ENCODE measurements around the gene SSC5D.

The SSC5D gene

DNA sequence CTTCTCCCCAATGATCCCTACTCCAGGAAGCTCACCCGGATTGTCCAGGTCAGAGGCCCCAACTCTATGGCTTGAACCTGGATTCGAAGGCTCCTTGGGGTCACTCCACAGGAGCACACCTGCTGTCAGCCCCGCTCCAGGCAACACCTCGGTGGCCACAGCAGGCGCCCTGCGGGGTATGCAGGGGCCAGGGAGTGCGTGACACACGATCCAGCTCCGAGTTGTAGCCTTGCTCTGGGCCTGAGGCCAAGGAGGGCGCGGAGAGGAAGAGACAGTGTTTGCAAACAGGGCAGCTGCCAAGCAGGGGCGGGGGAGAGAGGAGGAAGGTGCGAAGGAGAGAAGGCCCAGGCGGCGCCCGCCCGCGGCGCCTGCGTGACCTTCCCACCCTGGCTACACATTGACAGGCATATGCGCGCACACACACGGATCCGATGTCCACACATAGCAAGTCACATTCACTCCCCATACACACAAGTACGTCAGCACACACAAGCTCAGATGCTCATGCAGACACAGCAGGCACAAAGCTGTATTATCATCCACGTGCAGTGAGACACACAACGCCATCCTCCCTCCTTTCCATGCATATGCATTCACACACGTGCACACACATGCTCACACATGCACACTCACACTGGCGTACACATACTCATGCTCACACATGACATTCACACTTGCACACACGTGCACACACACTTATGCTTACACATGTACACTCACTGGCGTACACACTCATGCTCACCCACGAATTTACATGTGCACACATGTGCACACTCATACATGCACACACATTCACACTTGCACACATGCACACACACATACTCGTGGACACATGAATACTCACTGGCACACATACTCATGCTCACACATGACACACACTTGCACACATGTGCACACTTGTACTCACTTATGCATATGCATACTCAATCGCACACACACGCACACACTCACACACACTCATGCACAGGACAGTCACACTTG, 38.3 kb downstream of the SSC5D start (continued):
- TF ChIP-seq, protein P1, sequence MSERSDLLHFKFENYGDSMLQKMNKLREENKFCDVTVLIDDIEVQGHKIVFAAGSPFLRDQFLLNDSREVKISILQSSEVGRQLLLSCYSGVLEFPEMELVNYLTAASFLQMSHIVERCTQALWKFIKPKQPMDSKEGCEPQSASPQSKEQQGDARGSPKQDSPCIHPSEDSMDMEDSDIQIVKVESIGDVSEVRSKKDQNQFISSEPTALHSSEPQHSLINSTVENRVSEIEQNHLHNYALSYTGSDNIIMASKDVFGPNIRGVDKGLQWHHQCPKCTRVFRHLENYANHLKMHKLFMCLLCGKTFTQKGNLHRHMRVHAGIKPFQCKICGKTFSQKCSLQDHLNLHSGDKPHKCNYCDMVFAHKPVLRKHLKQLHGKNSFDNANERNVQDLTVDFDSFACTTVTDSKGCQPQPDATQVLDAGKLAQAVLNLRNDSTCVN (tag by site-specific recombination; optimal IDR thresholded peaks at IDR 0.05) = peak; percentile 31
- TF ChIP-seq, protein P2, sequence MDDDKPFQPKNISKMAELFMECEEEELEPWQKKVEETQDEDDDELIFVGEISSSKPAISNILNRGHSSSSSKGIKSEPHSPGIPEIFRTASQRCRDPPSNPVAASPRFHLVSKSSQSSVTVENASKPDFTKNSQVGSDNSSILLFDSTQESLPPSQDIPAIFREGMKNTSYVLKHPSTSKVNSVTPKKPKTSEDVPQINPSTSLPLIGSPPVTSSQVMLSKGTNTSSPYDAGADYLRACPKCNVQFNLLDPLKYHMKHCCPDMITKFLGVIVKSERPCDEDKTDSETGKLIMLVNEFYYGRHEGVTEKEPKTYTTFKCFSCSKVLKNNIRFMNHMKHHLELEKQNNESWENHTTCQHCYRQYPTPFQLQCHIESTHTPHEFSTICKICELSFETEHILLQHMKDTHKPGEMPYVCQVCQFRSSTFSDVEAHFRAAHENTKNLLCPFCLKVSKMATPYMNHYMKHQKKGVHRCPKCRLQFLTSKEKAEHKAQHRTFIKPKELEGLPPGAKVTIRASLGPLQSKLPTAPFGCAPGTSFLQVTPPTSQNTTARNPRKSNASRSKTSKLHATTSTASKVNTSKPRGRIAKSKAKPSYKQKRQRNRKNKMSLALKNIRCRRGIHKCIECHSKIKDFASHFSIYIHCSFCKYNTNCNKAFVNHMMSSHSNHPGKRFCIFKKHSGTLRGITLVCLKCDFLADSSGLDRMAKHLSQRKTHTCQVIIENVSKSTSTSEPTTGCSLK (tag by site-specific recombination; IDR thresholded peaks at IDR 0.05) = no peak
- TF ChIP-seq GLIS1 (tag by site-specific recombination; IDR thresholded peaks at IDR 0.05) (peak; percentile 72), ZFP3 (tag by site-specific recombination; IDR thresholded peaks at IDR 0.05; ENCODE audit: low read depth) (no peak), ZNF138 (tag by site-specific recombination; IDR thresholded peaks at IDR 0.05; ENCODE audit: borderline replicate concordance) (no peak), ZNF777 (tag by site-specific recombination; IDR thresholded peaks at IDR 0.05; ENCODE audit: borderline replicate concordance) (peak; percentile 25; the same call in 1 of the 2 replicates), ZBTB8A (tag by site-specific recombination; IDR thresholded peaks at IDR 0.05) (peak; percentile 53), SCRT1 (tag by site-specific recombination; IDR thresholded peaks at IDR 0.05; ENCODE audit: borderline replicate concordance) (no peak), EGR2 (tag by site-specific recombination; IDR thresholded peaks at IDR 0.05; ENCODE audit: low read depth) (peak; percentile 78), ZNF404 (tag by site-specific recombination; IDR thresholded peaks at IDR 0.05) (no peak), ZNF837 (tag by site-specific recombination; IDR thresholded peaks at IDR 0.05) (no peak), ZNF2 (tag by site-specific recombination; IDR thresholded peaks at IDR 0.05) (peak; percentile 59; the same call in 1 of the 2 replicates), ZNF391 (tag by site-specific recombination; IDR thresholded peaks at IDR 0.05; ENCODE audit: borderline replicate concordance, low read depth) (no peak), ZNF19 (tag by site-specific recombination; IDR thresholded peaks at IDR 0.05; ENCODE audit: low read depth) (no peak), ZNF16 (tag by site-specific recombination; IDR thresholded peaks at IDR 0.05; ENCODE audit: low read depth) (no peak), ZFHX2 (tag by site-specific recombination; conservative IDR thresholded peaks at IDR 0.05) (peak; percentile 72), ZNF37A (tag by site-specific recombination; IDR thresholded peaks at IDR 0.05) (no peak), ZNF423 (tag by site-specific recombination; IDR thresholded peaks at IDR 0.05) (peak; percentile 85)
- TF ChIP-seq, protein P3, sequence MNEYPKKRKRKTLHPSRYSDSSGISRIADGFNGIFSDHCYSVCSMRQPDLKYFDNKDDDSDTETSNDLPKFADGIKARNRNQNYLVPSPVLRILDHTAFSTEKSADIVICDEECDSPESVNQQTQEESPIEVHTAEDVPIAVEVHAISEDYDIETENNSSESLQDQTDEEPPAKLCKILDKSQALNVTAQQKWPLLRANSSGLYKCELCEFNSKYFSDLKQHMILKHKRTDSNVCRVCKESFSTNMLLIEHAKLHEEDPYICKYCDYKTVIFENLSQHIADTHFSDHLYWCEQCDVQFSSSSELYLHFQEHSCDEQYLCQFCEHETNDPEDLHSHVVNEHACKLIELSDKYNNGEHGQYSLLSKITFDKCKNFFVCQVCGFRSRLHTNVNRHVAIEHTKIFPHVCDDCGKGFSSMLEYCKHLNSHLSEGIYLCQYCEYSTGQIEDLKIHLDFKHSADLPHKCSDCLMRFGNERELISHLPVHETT (tag by site-specific recombination; IDR thresholded peaks at IDR 0.05) = no peak
- TF ChIP-seq, protein P4, sequence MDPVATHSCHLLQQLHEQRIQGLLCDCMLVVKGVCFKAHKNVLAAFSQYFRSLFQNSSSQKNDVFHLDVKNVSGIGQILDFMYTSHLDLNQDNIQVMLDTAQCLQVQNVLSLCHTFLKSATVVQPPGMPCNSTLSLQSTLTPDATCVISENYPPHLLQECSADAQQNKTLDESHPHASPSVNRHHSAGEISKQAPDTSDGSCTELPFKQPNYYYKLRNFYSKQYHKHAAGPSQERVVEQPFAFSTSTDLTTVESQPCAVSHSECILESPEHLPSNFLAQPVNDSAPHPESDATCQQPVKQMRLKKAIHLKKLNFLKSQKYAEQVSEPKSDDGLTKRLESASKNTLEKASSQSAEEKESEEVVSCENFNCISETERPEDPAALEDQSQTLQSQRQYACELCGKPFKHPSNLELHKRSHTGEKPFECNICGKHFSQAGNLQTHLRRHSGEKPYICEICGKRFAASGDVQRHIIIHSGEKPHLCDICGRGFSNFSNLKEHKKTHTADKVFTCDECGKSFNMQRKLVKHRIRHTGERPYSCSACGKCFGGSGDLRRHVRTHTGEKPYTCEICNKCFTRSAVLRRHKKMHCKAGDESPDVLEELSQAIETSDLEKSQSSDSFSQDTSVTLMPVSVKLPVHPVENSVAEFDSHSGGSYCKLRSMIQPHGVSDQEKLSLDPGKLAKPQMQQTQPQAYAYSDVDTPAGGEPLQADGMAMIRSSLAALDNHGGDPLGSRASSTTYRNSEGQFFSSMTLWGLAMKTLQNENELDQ (tag by site-specific recombination; IDR thresholded peaks at IDR 0.05; ENCODE audit: low read depth) = no peak
- TF ChIP-seq, protein P5, sequence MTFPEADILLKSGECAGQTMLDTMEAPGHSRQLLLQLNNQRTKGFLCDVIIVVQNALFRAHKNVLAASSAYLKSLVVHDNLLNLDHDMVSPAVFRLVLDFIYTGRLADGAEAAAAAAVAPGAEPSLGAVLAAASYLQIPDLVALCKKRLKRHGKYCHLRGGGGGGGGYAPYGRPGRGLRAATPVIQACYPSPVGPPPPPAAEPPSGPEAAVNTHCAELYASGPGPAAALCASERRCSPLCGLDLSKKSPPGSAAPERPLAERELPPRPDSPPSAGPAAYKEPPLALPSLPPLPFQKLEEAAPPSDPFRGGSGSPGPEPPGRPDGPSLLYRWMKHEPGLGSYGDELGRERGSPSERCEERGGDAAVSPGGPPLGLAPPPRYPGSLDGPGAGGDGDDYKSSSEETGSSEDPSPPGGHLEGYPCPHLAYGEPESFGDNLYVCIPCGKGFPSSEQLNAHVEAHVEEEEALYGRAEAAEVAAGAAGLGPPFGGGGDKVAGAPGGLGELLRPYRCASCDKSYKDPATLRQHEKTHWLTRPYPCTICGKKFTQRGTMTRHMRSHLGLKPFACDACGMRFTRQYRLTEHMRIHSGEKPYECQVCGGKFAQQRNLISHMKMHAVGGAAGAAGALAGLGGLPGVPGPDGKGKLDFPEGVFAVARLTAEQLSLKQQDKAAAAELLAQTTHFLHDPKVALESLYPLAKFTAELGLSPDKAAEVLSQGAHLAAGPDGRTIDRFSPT (tag by site-specific recombination; IDR thresholded peaks at IDR 0.05) = peak; percentile 61
- TF ChIP-seq, protein P6, sequence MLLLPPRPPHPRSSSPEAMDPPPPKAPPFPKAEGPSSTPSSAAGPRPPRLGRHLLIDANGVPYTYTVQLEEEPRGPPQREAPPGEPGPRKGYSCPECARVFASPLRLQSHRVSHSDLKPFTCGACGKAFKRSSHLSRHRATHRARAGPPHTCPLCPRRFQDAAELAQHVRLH (tag by site-specific recombination; IDR thresholded peaks at IDR 0.05) = no peak
- TF ChIP-seq, protein P7, sequence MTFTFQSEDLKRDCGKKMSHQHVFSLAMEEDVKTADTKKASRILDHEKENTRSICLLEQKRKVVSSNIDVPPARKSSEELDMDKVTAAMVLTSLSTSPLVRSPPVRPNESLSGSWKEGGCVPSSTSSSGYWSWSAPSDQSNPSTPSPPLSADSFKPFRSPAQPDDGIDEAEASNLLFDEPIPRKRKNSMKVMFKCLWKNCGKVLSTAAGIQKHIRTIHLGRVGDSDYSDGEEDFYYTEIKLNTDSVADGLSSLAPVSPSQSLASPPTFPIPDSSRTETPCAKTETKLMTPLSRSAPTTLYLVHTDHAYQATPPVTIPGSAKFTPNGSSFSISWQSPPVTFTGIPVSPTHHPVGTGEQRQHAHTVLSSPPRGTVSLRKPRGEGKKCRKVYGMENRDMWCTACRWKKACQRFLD (tag by site-specific recombination; IDR thresholded peaks at IDR 0.05) = no peak
- TF ChIP-seq, protein P8, sequence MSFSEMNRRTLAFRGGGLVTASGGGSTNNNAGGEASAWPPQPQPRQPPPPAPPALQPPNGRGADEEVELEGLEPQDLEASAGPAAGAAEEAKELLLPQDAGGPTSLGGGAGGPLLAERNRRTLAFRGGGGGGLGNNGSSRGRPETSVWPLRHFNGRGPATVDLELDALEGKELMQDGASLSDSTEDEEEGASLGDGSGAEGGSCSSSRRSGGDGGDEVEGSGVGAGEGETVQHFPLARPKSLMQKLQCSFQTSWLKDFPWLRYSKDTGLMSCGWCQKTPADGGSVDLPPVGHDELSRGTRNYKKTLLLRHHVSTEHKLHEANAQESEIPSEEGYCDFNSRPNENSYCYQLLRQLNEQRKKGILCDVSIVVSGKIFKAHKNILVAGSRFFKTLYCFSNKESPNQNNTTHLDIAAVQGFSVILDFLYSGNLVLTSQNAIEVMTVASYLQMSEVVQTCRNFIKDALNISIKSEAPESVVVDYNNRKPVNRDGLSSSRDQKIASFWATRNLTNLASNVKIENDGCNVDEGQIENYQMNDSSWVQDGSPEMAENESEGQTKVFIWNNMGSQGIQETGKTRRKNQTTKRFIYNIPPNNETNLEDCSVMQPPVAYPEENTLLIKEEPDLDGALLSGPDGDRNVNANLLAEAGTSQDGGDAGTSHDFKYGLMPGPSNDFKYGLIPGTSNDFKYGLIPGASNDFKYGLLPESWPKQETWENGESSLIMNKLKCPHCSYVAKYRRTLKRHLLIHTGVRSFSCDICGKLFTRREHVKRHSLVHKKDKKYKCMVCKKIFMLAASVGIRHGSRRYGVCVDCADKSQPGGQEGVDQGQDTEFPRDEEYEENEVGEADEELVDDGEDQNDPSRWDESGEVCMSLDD (tag by site-specific recombination; IDR thresholded peaks at IDR 0.05) = no peak
